HG02938 (cell line): ENCODE results near the gene TBCE.

Experiments used
- ATAC-seq: cut with Tn5 transposase; IDR thresholded peaks from one replicate; pipeline ENCODE4 v1.9.1; 2021; ENCODE audit warnings: mild to moderate bottlenecking, moderate library complexity; ENCODE audit not compliant: unreplicated experiment

TBCE gene

GRCh38 chr1:235367000-235367908 lies at the start of gene TBCE:
Gene TBCE, plus strand, starts transcription at chr1:235367427. Its CDS starts 12,623 bp downstream, at chr1:235380050.
- peak; percentile 100 for ATAC-seq

GRCh38 chr1:235319255-235319654 lies 48.0 kb upstream of the TBCE start:
- ATAC-seq: no peak

GRCh38 chr1:235320521-235321179 lies 46.6 kb upstream of the TBCE start:
- ATAC-seq: no peak

DNA sequence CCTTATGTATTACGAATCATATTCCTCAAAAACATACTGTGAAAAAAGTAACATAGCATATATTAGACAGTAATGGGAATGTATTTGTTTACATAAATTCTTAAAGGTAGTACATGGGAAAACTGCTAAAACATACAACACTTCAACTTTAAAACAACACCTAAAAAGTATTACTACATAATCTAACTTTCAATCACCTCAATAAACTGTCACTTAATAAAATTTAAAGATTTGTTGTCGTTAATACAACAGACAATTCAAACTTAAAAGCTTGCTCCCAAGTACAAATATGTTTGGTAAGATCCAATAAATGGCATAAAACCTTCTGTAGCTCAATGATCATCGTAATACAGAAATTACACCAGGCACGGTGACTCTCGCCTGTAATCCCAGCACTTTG lies 42.9 kb upstream of the TBCE start:
- ATAC-seq: no peak

GRCh38 chr1:235325139-235325538 lies 42.1 kb upstream of the TBCE start:
- ATAC-seq: no peak

DNA sequence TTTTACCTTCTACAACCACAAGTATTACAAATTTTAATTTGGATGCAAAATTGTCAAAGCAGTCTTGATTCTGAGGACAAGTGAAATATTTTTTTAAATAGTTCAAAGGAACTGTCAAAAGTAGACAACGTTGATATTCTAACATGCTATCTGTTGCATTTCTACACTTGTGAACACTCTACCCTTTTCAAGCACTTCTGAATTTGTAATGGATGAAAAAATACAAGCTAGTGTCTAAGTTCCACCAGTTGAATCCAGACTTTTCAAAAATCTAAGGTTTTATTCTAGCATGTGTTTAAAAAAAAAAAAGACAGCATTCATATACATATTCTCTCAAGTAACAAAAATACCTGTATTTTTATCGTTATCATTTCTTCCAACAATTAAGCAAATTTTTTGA lies 41.4 kb upstream of the TBCE start:
- ATAC-seq: no peak

DNA sequence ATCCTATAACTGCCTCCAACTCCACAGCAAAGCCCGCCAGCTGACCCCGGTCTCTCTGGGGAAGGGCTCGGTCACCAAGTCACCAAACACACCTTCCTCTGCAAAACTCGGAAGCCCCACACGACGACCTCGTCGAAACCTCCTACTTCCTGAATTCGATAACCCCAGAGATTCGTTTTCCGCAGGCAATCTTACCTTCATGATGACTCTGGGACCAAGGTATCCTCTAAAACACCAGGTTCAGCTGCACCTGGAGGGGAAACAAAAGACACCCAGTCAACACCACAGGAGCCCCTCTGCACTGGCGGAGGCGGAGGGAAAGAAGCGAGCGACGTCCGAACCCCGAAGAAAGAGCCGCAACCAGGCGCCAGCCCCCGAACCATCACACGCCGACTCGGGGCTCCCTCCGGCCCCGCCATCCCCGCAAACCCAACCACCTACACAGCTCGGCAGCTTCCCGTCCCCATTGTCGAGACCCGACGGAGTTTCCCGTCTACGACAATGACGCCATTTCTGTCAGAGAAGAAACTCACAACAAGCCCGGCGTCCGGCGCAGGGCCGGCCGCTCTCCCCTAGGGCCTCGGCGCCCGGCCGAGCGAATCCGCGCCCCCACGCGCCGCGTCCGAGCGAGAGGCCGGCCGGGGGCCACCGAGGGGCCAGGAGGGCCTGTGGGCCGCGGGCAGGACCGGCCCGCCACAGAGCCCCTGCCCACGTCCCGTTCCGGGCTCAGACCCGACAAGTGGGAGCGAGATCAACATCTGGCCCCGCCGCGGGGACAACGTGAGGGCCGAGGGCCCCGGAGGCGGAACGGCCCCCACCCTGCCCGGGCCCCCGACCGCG lies 40.3 kb upstream of the TBCE start:
- no peak for ATAC-seq

DNA sequence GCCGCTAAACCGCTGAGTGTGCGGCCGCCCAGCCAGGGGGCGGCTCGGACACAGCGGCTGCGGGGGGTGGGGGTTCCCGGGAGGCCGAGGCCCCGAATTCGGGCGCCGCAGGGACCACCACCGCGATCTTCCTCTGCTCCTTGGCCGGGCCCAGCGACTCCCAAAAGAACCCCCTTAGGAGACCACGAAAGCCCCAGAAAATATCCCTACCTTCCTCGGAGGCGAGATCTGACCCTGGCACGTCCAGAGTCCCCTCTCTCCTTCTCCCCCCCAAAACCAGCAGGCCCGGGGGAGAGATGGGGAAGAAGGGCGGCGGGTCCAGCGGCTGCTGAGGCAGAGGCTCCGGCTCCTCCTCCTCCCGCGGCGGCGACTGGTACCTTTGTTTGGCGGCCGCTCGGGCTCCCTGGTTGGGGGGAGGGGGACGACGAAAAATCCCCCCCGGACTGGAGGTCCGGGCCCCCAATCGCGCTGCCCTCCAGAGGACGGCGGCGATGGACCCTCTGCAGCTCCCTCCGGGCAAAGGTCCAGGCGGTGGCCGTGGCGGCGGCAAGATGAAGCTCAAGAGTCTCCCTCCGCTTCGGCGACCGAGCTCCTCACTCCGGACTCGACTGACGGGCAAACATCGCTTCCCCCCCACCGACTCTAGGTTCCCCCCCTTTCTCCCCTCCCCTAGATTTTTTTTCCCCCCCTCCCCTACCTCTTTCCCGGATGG lies 39.5 kb upstream of the TBCE start, which contains the start of gene ARID4B:
TSS of gene ARID4B (minus strand) at position 621 of the 712 bp plus-strand sequence. CDS start 1,260 bp downstream, outside the sequence.
- peak; percentile 1 for ATAC-seq

DNA sequence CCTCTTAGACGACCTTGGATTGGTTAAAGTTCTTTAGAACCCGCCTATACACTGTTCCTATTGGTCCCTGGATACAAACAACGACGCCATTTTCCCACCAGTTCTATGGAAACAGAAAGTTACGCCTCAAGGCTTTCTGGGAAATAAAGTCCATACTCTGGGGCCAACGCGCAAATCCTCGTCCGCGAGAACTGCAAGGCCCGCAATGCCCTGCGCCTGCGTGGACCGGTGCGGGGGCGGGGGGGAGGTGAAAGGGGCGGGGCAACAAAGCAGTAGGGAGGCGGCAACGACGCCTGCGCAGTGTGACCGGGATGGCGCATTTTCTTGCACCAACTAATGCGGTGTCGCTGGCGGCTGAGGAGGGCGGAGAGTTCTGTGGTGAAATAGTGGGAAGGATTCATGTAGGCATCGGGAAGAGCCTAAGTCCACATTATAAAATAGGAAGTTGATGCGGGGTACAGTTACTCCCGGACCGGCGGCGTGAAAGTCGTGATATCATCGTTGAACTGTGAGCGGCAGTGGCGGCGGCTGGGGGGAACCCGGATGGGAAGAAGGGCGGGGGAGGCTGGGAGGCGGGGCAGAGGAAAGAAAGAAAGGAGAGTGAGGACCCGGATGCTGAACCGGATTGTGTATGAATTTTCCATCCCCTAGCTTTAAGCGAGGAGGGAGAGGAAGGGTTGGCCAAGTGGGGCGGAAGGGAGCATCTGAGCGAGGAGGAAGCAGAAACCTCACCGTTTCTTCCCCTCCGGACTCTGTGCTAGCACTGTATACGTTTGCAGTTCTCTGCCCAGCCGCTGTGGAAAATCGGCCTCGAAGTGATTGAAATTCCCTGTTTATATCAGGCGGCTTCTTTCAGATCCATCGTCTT lies 38.7 kb upstream of the TBCE start, which contains the start of gene GGPS1:
TSS of gene GGPS1 (plus strand) at position 300 of the 868 bp plus-strand sequence. CDS start 6,695 bp downstream, outside the sequence.
- peak; percentile 65 for ATAC-seq

DNA sequence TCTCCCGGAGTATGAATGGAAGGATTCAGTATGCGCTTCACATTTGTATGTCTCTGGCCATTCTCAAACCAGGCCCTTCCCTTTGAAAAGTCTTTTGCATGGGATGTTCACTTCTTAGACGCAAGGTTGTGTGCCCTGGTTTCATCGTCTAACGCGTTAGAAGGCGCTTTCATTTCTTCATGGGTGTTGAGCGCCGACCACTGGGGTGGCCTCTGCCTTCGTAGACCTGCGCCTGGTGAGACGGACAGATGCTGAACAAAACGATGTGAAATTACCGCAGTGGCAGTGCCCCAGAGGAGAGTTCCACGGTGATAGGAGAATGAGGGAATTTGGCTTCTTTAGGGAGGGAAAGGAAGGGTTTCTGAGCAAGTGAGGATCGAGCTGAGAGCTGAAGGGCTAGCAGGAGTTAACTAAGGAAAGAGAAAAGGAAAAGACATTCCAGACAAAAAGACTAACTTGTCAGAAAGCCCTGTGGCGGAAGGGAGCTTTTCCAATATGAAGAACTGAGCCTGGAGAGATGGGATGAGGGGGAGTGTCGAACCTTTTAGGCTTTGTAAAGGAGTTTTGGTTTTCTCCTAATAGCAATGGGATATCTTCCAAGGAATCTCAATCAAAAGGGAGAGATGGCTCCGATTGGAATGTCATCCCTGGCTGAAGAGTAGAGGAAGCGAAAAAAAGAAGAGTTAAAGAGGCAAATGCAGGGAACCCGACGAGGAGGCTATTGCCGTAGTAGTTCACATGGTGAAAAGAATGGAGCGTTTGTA lies 37.9 kb upstream of the TBCE start:
- ATAC-seq: peak; percentile 33

GRCh38 chr1:235330918-235331285 lies 36.3 kb upstream of the TBCE start:
- no peak for ATAC-seq

DNA sequence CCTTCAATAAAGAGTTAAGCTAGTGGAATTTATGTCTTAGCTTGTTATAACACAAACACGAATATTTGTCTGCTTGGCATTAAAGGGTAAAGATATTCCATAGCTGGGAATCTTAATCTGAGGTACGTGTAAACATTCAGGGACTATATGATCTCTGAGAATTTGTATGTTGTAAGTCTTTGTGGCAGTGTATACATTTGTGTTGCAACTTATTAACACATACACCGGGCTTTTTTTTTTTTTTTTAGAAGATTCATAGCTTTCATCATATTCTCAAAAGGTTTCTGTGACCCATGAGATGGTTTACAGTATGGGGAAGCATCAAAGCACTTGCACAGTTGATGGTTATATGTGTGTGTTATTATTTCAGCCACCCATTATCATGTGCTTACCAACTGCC lies 35.8 kb upstream of the TBCE start:
- no peak for ATAC-seq

- ATAC-seq: no peak
These were observed 30.3 kb upstream of the TBCE start for GRCh38 chr1:235336903-235337302.

DNA sequence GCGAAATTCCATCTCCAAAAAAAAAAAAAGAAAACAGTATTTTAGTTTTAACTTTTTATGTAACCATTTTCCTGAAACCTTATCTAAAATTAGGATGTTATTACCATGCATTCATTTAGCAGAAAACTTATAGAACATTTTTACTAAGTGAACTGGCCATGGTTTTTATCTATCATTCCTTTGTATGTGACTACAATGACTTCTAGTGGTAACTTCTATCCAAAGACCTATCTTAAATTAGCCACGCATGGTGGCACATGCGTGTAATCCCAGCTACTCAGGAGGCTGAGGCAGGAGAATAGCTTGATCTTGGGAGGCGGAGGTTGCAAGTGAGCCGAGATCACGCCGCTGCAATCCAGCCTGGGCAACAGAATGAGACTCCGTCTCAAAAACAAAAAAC lies 27.5 kb upstream of the TBCE start:
- no peak for ATAC-seq

DNA sequence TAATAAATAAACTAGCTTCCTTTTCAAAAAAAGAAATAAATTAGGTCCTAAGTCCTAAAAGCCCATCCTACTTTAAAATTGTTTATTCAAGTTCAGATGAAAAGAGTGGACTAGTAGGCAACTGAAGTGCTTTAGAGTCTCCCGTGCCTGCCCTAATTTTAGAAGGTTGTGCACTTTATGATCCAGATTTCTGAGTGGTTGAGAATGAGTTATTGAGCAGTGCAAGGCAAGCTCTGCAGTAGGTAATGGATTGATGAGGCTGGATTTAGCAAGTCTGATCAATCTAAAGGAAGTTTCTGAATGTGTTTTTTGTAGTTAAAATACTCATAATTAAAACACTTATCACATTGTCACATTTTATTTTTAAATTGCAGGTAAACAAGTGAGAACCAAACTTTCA lies 25.9 kb upstream of the TBCE start:
- ATAC-seq: no peak

GRCh38 chr1:235342039-235342438 lies 25.2 kb upstream of the TBCE start:
- no peak for ATAC-seq

- ATAC-seq: no peak
These were observed 24.8 kb upstream of the TBCE start for GRCh38 chr1:235342471-235342870.

- no peak for ATAC-seq
These were observed 23.5 kb upstream of the TBCE start for GRCh38 chr1:235343726-235344125.

- no peak for ATAC-seq
These were observed 15.8 kb upstream of the TBCE start for GRCh38 chr1:235351441-235351840.
